HEK293T (cell line): ENCODE measurements around the gene SELENOO.

Experiments
- CTCF ChIA-PET: fragments of 350-600 bp; formaldehyde crosslinking; extraction: SDS; loops from one replicate; lab custom pipeline; 2021; ENCODE audit warnings: antibody characterized with exemption, inconsistent platforms; lab: Yijun Ruan, JAX
- POLR2A ChIA-PET: fragments of 350-600 bp; formaldehyde crosslinking; extraction: SDS; loops from one replicate; lab custom pipeline; 2020; ENCODE audit warnings: antibody characterized with exemption, inconsistent platforms; lab: Yijun Ruan, JAX
- DNase-seq: peaks from one replicate; pipeline ENCODE4 v3.0.0; 2012; ENCODE audit warnings: mixed read lengths; ENCODE audit errors: extremely low spot score
- BHLHE40 ChIP-seq: fragments of 450-650 bp; IDR thresholded peaks from 2 replicates; pipeline ENCODE4 v1.6.1; 2016; ENCODE audit warnings: mild to moderate bottlenecking, moderate library complexity, borderline replicate concordance
- CTBP1 ChIP-seq: fragments of 450-650 bp; IDR thresholded peaks from 2 replicates; pipeline ENCODE4 v1.6.1; 2016; ENCODE audit warnings: borderline replicate concordance
- ELF4 ChIP-seq: fragments of 450-650 bp; IDR thresholded peaks from 2 replicates; pipeline ENCODE4 v1.6.1; 2017; ENCODE audit warnings: antibody characterized with exemption
- FOXA1 ChIP-seq: fragments of 450-650 bp; IDR thresholded peaks from 2 replicates; pipeline ENCODE4 v1.6.1; 2016; ENCODE audit warnings: mild to moderate bottlenecking
- FOXK2 ChIP-seq: fragments of 450-650 bp; IDR thresholded peaks from 2 replicates; pipeline ENCODE4 v1.6.1; 2016; ENCODE audit warnings: mild to moderate bottlenecking
- FOXM1 ChIP-seq: fragments of 450-650 bp; IDR thresholded peaks from 2 replicates; pipeline ENCODE4 v1.6.1; 2017; ENCODE audit warnings: mild to moderate bottlenecking, borderline replicate concordance
- HDGF ChIP-seq: fragments of 450-650 bp; IDR thresholded peaks from 2 replicates; pipeline ENCODE4 v1.6.1; 2017; ENCODE audit warnings: antibody characterized with exemption, borderline replicate concordance
- L3MBTL2 ChIP-seq: fragments of 450-650 bp; conservative IDR thresholded peaks from 2 replicates; pipeline ENCODE4 v1.6.1; 2016; ENCODE audit warnings: mild to moderate bottlenecking
- LEF1 ChIP-seq: fragments of 450-650 bp; IDR thresholded peaks from 2 replicates; pipeline ENCODE4 v1.6.1; 2017; ENCODE audit warnings: mild to moderate bottlenecking, borderline replicate concordance
- NFRKB ChIP-seq: fragments of 450-650 bp; IDR thresholded peaks from 2 replicates; pipeline ENCODE4 v1.6.1; 2016; ENCODE audit warnings: mild to moderate bottlenecking, moderate library complexity
- SP1 ChIP-seq: fragments of 450-650 bp; IDR thresholded peaks from 2 replicates; pipeline ENCODE4 v1.6.1; 2017
- SUZ12 ChIP-seq: fragments of 450-650 bp; IDR thresholded peaks from 2 replicates; pipeline ENCODE4 v1.6.1; 2016; ENCODE audit warnings: mild to moderate bottlenecking
- ZNF384 ChIP-seq: fragments of 450-650 bp; IDR thresholded peaks from 2 replicates; pipeline ENCODE4 v1.6.1; 2016
- TF ChIP-seq, protein P1 (sequence below): fragments of 450-650 bp; IDR thresholded peaks from 2 replicates; pipeline ENCODE4 v1.6.1; 2016

Gene SELENOO

DNA sequence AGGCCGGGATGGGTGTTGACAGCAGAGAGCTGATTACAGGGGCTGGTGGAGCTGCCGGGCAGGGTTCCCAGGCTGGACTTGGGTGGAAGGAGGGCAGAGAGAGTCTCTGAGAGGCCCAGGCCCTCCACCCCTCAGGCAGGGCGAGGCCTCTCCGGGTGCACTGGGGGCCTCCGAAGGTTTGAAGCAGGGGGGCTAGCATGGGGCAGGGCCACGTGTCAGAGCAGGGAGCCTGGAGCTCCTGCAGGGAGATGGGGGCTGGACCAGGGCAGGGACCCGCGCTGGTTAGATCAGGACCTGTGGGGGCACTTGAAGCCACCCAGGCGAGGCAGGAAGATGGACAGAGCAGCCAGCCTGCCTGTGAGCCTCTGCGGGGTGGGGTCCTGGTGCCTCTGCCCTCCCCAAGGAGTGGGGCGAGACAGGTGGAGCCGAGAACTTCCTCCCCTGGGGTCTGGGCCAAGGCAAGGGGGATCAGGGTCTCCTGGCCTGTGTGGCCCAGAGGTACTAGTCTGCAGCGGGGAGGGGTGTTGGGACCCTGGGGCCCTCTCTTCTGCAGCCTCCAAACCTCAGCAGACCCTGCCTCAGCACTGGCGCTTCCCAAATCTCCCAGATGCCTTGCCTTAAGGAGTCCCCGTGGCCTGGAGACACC, 29.4 kb upstream of the SELENOO start:
- TF ChIP-seq BHLHE40 = no peak
- TF ChIP-seq FOXA1 = no peak
- no peak for TF ChIP-seq NFRKB
- no peak for TF ChIP-seq LEF1
- TF ChIP-seq HDGF = no peak
- no peak for TF ChIP-seq L3MBTL2
- no peak for TF ChIP-seq ZNF384
- CTCF ChIA-PET = no interaction called here
- no peak for DNase-seq
- POLR2A ChIA-PET = interaction anchor here (1.3 to 1.8 kb wide), 3 partner anchors 11 to 15 kb away, joined by 3 to 4 read pairs (median 4); no protein-coding TSS in a partner anchor

DNA sequence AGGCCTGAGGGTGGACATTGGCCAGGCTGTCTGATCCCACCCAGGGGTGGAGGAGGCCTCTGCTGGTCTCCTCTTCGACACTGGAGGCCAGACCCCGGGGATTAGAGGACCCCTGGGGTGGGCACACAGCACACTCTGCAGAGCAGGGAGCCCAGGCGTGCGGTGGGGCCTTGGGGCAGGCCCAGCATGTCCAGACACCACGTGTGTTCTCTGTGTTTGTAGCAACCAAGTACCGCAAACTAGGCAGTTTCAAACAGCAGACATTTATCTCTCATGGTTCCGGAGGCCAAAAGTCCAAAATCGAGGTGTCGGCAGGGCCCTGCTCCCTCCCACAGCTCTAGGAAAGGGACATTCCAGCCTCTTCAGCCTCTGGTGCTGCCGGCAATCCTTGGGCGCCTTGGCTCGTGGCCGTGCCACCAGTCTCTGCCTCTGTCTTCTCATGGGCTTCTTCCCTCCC, 28.8 kb upstream of the SELENOO start:
- ChIA-PET POLR2A (interaction anchor here (0.7 to 1.8 kb wide), 2 partner anchors 10 to 15 kb away, joined by 3 to 4 read pairs; no protein-coding TSS in a partner anchor), CTCF (no interaction called here)
- TF ChIP-seq FOXM1 = no peak
- TF ChIP-seq SP1 = no peak
- TF ChIP-seq, protein P1, sequence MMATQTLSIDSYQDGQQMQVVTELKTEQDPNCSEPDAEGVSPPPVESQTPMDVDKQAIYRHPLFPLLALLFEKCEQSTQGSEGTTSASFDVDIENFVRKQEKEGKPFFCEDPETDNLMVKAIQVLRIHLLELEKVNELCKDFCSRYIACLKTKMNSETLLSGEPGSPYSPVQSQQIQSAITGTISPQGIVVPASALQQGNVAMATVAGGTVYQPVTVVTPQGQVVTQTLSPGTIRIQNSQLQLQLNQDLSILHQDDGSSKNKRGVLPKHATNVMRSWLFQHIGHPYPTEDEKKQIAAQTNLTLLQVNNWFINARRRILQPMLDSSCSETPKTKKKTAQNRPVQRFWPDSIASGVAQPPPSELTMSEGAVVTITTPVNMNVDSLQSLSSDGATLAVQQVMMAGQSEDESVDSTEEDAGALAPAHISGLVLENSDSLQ = no peak
- no peak for TF ChIP-seq HDGF
- TF ChIP-seq SUZ12 = no peak
- TF ChIP-seq CTBP1 = no peak
- no peak for TF ChIP-seq L3MBTL2

DNA sequence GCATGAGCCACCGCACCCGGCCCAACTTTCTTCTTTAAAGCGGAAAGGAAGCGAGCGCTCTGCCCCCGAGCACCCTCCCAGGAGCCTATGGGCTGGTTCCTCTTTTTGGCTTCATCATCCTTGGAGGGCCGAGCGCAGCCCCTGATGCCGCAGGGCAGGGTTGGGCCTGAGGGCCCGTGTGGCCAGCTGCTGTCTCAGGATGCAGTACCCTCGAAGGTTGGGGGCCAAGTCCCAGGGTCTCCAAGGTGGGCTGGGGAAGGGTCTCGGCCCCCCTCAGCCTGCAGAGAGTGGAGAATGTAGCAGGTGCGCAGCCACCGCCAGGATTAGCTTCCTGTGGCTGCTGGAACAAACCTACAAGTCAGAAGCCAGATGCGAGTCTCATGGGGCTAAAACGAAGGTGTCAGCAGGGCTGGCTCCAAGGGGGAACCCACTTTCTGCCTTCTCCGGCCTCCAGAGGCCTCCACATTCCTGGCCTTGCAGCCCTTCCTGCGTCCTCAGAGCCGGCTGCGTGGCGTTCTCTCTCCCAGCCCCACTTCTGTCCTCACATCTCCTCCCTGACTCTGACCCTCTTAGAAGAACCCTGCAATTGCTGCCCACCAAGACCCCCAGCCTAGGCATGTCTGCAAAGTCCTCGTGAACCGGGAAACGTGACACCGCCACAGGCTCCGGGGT, 27.4 kb upstream of the SELENOO start:
- ChIA-PET CTCF (no interaction called here), POLR2A (no interaction called here)
- no peak for TF ChIP-seq CTBP1
- no peak for TF ChIP-seq L3MBTL2
- no peak for TF ChIP-seq HDGF
- DNase-seq = no peak

More for the DNA sequence above, 28.8 kb upstream of the SELENOO start:
- DNase-seq = no peak

DNA sequence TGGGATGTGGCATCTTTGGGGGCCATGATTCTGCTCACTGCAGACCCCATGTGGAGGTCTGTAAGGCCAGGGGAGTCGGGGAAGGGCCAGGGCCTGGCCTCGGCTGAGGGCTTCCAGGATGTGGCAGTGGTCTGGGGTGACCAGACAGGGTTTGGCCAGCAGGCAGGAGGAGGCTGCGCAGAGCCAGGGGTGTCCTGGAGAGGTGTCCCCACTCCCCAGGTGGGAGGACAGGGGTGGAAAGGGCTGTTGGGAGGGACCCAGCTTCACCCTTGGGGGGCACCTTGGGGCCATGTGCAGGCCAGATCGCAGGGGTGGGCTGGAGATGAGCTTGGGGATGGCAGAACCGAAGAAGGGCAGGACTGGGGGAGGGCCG, 26.8 kb upstream of the SELENOO start:
- CTCF ChIA-PET = no interaction called here
- DNase-seq = no peak
- TF ChIP-seq FOXA1 (no peak), HDGF (no peak), FOXK2 (no peak), L3MBTL2 (no peak), FOXM1 (no peak), BHLHE40 (no peak), NFRKB (no peak), ELF4 (no peak), LEF1 (no peak), CTBP1 (no peak), SP1 (no peak)
- POLR2A ChIA-PET = no interaction called here

DNA sequence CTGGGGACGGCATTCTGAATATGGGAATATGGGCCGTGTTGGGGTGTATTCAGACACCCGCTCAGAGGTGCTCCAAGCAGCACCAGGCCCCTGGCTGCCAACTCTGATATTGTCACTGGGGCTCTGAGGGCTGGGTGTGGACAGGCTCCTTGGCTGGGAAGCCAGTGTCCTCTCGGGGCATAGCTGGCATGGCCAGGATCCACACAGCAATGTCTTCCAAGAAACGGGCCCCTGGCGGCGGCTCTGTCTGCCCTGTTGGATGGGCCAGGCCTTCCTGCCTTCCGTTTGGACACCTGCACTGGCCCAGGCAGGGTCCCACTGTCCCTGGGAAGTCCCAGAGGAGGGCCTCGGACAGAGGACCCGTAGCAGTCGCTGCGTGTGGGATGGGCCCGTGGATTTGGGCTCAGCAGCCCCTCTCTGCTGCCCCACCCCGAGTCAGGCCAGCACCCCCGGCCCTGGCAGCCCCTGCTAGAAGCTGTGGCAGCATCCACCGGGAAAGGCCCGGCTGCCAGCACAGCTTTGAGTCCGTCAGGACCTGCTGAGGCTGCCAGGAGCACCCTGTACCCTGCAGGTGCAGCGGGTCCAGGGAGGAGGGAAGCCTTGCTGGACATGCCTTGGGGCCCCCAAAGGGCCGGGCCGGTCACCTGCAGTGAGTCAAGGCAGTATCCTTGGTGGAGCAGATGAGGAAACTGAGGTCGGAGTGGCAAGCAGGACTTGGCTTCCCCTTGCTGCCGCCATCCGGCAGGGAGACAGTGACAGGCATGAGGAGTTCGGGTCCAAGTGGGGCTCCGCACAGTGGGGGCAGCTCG, 26.2 kb upstream of the SELENOO start:
- TF ChIP-seq SUZ12 (no peak), BHLHE40 (no peak), FOXA1 (no peak)
- TF ChIP-seq, protein P1 = no peak
- ChIA-PET POLR2A (no interaction called here), CTCF (interaction anchor here (0.6 kb wide), 1 partner anchor 322 kb away, joined by 3 read pairs; no protein-coding TSS in a partner anchor)
- DNase-seq = no peak

DNA sequence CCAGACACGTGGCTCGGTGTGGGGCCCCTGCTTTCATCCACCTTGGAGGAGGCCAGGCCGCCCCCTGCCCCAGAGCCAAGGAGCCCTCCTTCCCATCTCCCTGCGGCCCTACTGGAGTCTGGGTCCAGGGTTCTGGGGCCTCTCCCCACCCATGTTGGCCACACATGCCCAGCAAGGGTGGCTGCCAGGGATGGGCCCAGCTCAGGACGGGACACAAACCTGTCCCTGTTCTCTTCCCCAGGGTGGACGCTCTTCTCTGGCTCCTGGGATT, 25.7 kb upstream of the SELENOO start:
- ChIA-PET CTCF (interaction anchor here (0.6 kb wide), 1 partner anchor 323 kb away, joined by 3 read pairs; no protein-coding TSS in a partner anchor), POLR2A (no interaction called here)
- TF ChIP-seq NFRKB (no peak), ZNF384 (no peak), BHLHE40 (no peak), FOXA1 (no peak)
- TF ChIP-seq, protein P1 = no peak
- no peak for DNase-seq
